ENCODE results near the gene PRR7.

GRCh38 chr5:177503351-177504085 lies 56.9 kb downstream of the PRR7 start:
- TF ChIP-seq POLR2A (IDR thresholded peaks at IDR 0.05), result no peak
- TF ChIP-seq CTCF (IDR thresholded peaks at IDR 0.05), result no peak
- no peak for TF ChIP-seq EP300 (IDR thresholded peaks at IDR 0.05)
